B cell (primary cell): ENCODE measurements around the gene FAM20C. TPM values are rescaled to one million over a fixed set of nuclear protein-coding genes. Genes with fewer than 3 reads are reported as not detected.

Experiments used
- ATAC-seq: fragments of 200-7000 bp; cut with Tn5 transposase; one replicate; pipeline ENCODE4 v1.10.0; 2021; ENCODE audit warnings: low read depth, mild to moderate bottlenecking, moderate number of reproducible peaks, moderate library complexity
- CTCF ChIA-PET: fragments of 350-600 bp; sonication (Branson Sonifier 250); formaldehyde crosslinking; loops from one replicate; lab custom pipeline; 2021; ENCODE audit warnings: antibody characterized with exemption, inconsistent platforms; lab: Charles Lee
- POLR2A ChIA-PET: fragments of 350-600 bp; sonication (Branson Sonifier 250); formaldehyde crosslinking; loops from one replicate; lab custom pipeline; 2021; ENCODE audit warnings: antibody characterized with exemption; lab: Charles Lee
- DNase-seq: peaks from one replicate; pipeline ENCODE4 v3.0.0; 2013
- H2AFZ ChIP-seq: 2 replicates; pipeline ENCODE4 v1.6.1; 2012; ENCODE audit warnings: mild to moderate bottlenecking, low read depth, low read length; ENCODE audit not compliant: insufficient read depth, poor library complexity, severe bottlenecking
- H3K27ac ChIP-seq, 2 donors: 1 replicate in 1 of 2; 2 replicates in 1 of 2; pipeline ENCODE4 v1.5.1; 2012 to 2013; ENCODE audit warnings: low read length in 2 of 2, mild to moderate bottlenecking in 2 of 2, moderate library complexity in 1 of 2
- H3K27me3 ChIP-seq, 4 experiments: fragments of 200-600 bp in 1 of 4; sonication (generic) in 1 of 4; replicated peaks in 1 of 4; 1 replicate in 2 of 4; 2 replicates in 2 of 4; pipeline versions ENCODE4 v1.6.1 to v1.7.0; 2013 to 2016; ENCODE audit warnings: low read length in 3 of 4, mild to moderate bottlenecking in 2 of 4, mixed read lengths in 1 of 4, moderate library complexity in 1 of 4; ENCODE audit not compliant: insufficient read depth in 4 of 4, control insufficient read depth in 3 of 4; ENCODE audit errors: control extremely low read depth in 1 of 4
- H3K36me3 ChIP-seq, 2 experiments: replicated peaks in 1 of 2; 1 replicate in 1 of 2; 2 replicates in 1 of 2; pipeline versions ENCODE4 v1.6.1 to v1.7.1; 2013; ENCODE audit warnings: low read length in 1 of 2; ENCODE audit not compliant: insufficient read depth in 2 of 2, control insufficient read depth in 1 of 2; ENCODE audit errors: control extremely low read depth in 1 of 2, extremely low read depth in 1 of 2
- H3K4me1 ChIP-seq, 2 donors: fragments of 200-600 bp in 1 of 2; sonication (generic) in 1 of 2; 1 replicate in 1 of 2; 2 replicates in 1 of 2; pipeline versions ENCODE4 v1.5.1 to v1.6.1; 2013 to 2017; ENCODE audit warnings: low read length in 2 of 2; ENCODE audit not compliant: control insufficient read depth in 2 of 2, insufficient read depth in 2 of 2
- H3K4me2 ChIP-seq: replicated peaks from 2 replicates; pipeline ENCODE3; 2012; ENCODE audit warnings: mild to moderate bottlenecking, low read depth, low read length; ENCODE audit not compliant: poor library complexity, severe bottlenecking
- H3K4me3 ChIP-seq, 5 experiments: fragments of 200-600 bp in 1 of 5; sonication (generic) in 1 of 5; 1 replicate in 3 of 5; 2 replicates in 2 of 5; pipeline versions ENCODE4 v1.5.1 to v1.7.0; 2011 to 2016; ENCODE audit warnings: low read length in 4 of 5, mild to moderate bottlenecking in 4 of 5, low read depth in 2 of 5, control low read depth in 1 of 5, moderate library complexity in 1 of 5; ENCODE audit not compliant: insufficient read depth in 1 of 5; ENCODE audit errors: control extremely low read depth in 1 of 5, extremely low read depth in 1 of 5
- H3K79me2 ChIP-seq: fragments of 200-600 bp; sonication (generic); one replicate; pipeline ENCODE4 v1.6.0; 2016; ENCODE audit warnings: low read length; ENCODE audit not compliant: control insufficient read depth, insufficient read depth
- H3K9ac ChIP-seq: fragments of 200-600 bp; sonication (generic); 2 replicates; pipeline ENCODE4 v1.6.1; 2017; ENCODE audit warnings: mild to moderate bottlenecking, low read length, moderate library complexity
- H3K9me3 ChIP-seq, 3 donors: one replicate each; pipeline versions ENCODE4 v1.6.1 to v1.7.1; 2013; ENCODE audit warnings: low read length in 2 of 3; ENCODE audit not compliant: control insufficient read depth in 2 of 3, insufficient read depth in 1 of 3; ENCODE audit errors: control extremely low read depth in 1 of 3
- H4K20me1 ChIP-seq: 2 replicates; pipeline ENCODE4 v1.6.0; 2012; ENCODE audit warnings: mild to moderate bottlenecking, low read length; ENCODE audit not compliant: insufficient read depth, control insufficient read depth, poor library complexity, severe bottlenecking
- H3K27ac Mint-ChIP-seq: one replicate; pipeline ENCODE4 v1.8.0; 2021; ENCODE audit warnings: mixed read lengths
- H3K27me3 Mint-ChIP-seq: one replicate; pipeline ENCODE4 v1.8.0; 2021; ENCODE audit warnings: mixed read lengths
- H3K4me1 Mint-ChIP-seq: one replicate; pipeline ENCODE4 v1.8.0; 2021; ENCODE audit warnings: mixed read lengths
- H3K4me3 Mint-ChIP-seq: one replicate; pipeline ENCODE4 v1.8.0; 2021; ENCODE audit warnings: mixed read lengths
- H3K9me3 Mint-ChIP-seq: one replicate; pipeline ENCODE4 v1.8.0; 2022; ENCODE audit warnings: mixed read lengths; ENCODE audit not compliant: insufficient read depth
- CTCF ChIP-seq: fragments of 200-600 bp; IDR thresholded peaks from one replicate; pipeline ENCODE4 v1.8.0; 2022; ENCODE audit warnings: antibody characterized with exemption, mild to moderate bottlenecking
- EZH2 ChIP-seq: IDR thresholded peaks from 2 replicates; pipeline ENCODE4 v1.6.1; 2012; ENCODE audit warnings: borderline replicate concordance, low read depth, mild to moderate bottlenecking, moderate library complexity, low read length; ENCODE audit not compliant: insufficient read depth, poor library complexity, severe bottlenecking
- WGBS: methylation state at CpG from one replicate; pipeline ENCODE4 v1.1.5; 2013; ENCODE audit warnings: missing lambda C conversion rate; ENCODE audit not compliant: insufficient coverage; 5-methylcytosine and 5-hydroxymethylcytosine counted together
- intact Hi-C: fragments of 100-400 bp; cut with micrococcal nuclease; formaldehyde crosslinking; loops from one replicate; pipeline ENCODE4 v1.10.0; 2022
- polyA plus RNA-seq: library from polyadenylated mRNA; depleted of rRNA; stranded (reverse); fragments of >200 nt; gene quantifications from 2 replicates; pipeline ENCODE4 v1.2.3, GENCODE V29; 2012
- total RNA-seq, 2 donors: library from RNA; stranded (reverse); fragments of 120-200 nt in 1 of 2; gene quantifications; 1 replicate in 1 of 2; 2 replicates in 1 of 2; pipeline versions ENCODE4 v1.2.3 to v1.2.4, GENCODE V29; 2013 to 2022

Gene FAM20C
- total and polyA plus RNA-seq, 2 donors (not counting 1 experiment from before 2014, with no cell fraction given): 0.54 to 0.81 TPM

GRCh38 chr7:254337-255037, 62.1 kb downstream of the FAM20C start:
- H3K27ac Mint-ChIP-seq: no peak overlapping the region
- POLR2A ChIA-PET: no interaction called here
- H3K27me3 Mint-ChIP-seq: no peaks in the 10 kb centered on the region
- no peak overlapping the region for H3K4me3 Mint-ChIP-seq
- CTCF ChIA-PET: no interaction called here
- Histone ChIP-seq H3K9me3 (peaks cover 0 to 8% (median 0%) of the 10 kb centered on the region in 3 donors), H3K4me1 (no peaks in the 10 kb centered on the region), H4K20me1 (no peaks in the 10 kb centered on the region), H3K79me2 (no peaks in the 10 kb centered on the region), H3K9ac (no peak overlapping the region), H3K4me2 (no peak overlapping the region), H3K27me3 (no peaks in the 10 kb centered on the region), H3K36me3 (no peaks in the 10 kb centered on the region), H3K27ac (no peak overlapping the region), H3K4me3 (no peak overlapping the region), H2AFZ (no peak overlapping the region)
- no peaks in the 10 kb centered on the region for H3K4me1 Mint-ChIP-seq
- ATAC-seq (no peak), DNase-seq (no peak)
- intact Hi-C loops: no loop called here
- 95% methylated on average over 24 of the region's 31 CpGs for WGBS
- TF ChIP-seq EZH2 (no peak), CTCF (no peak)
- no peaks in the 10 kb centered on the region for H3K9me3 Mint-ChIP-seq

GRCh38 chr7:255038-255435, 62.7 kb downstream of the FAM20C start:
- DNase-seq (no peak), ATAC-seq (no peak)
- no peaks in the 10 kb centered on the region for H3K4me1 ChIP-seq
- H3K4me2 ChIP-seq: no peak overlapping the region
- no peaks in the 10 kb centered on the region for H3K27me3 Mint-ChIP-seq
- TF ChIP-seq EZH2 (no peak), CTCF (no peak)
- intact Hi-C loops: no loop called here
- H2AFZ ChIP-seq: no peak overlapping the region
- 92% methylated on average over 18 of the region's 19 CpGs for WGBS
- H4K20me1 ChIP-seq: no peaks in the 10 kb centered on the region
- H3K4me3 Mint-ChIP-seq: no peak overlapping the region
- no peak overlapping the region for H3K4me3 ChIP-seq
- no peak overlapping the region for H3K27ac Mint-ChIP-seq
- H3K9ac ChIP-seq: no peak overlapping the region
- H3K9me3 ChIP-seq: peaks cover 0 to 11% (median 0%) of the 10 kb centered on the region in 3 donors
- no peak overlapping the region for H3K27ac ChIP-seq
- H3K27me3 ChIP-seq: no peaks in the 10 kb centered on the region
- H3K79me2 ChIP-seq: no peaks in the 10 kb centered on the region
- CTCF ChIA-PET: no interaction called here
- POLR2A ChIA-PET: no interaction called here
- H3K4me1 Mint-ChIP-seq: no peaks in the 10 kb centered on the region
- H3K36me3 ChIP-seq: no peaks in the 10 kb centered on the region
- H3K9me3 Mint-ChIP-seq: no peaks in the 10 kb centered on the region
